ENCODE data around the gene PROK1.
"Not testable (repeated sequence)": the region's sequence is repeated elsewhere in the genome, so short reads cannot be mapped to it uniquely, and the experiment has no call there.

PROK1 gene

GRCh38 chr1:110434946-110435345, 16.0 kb upstream of the PROK1 start:
- DNase-seq: no peak

GRCh38 chr1:110436635-110437034, 14.3 kb upstream of the PROK1 start:
- DNase-seq: no peak

GRCh38 chr1:110437645-110438299, 13.2 kb upstream of the PROK1 start:
- not testable (repeated sequence) for DNase-seq

GRCh38 chr1:110438893-110439292, 12.1 kb upstream of the PROK1 start:
- no peak for DNase-seq

- not testable (repeated sequence) for DNase-seq
Observed at GRCh38 chr1:110439873-110440272, 11.1 kb upstream of the PROK1 start.

- DNase-seq: no peak
Observed at GRCh38 chr1:110440877-110441276, 10.1 kb upstream of the PROK1 start.

- DNase-seq: no peak
Observed at GRCh38 chr1:110441888-110442287, 9.1 kb upstream of the PROK1 start.

GRCh38 chr1:110443451-110443850, 7.5 kb upstream of the PROK1 start:
- no peak for DNase-seq

GRCh38 chr1:110444561-110444960, 6.4 kb upstream of the PROK1 start:
- no peak for DNase-seq

GRCh38 chr1:110449661-110450651, 993 bp upstream of the PROK1 start:
- no peak for DNase-seq

- DNase-seq: no peak
Observed at GRCh38 chr1:110452330-110452729, 1.4 kb downstream of the PROK1 start.

- no peak for DNase-seq
Observed at GRCh38 chr1:110453829-110454228, 2.9 kb downstream of the PROK1 start.

- no peak for DNase-seq
Observed at GRCh38 chr1:110454328-110454727, 3.4 kb downstream of the PROK1 start.

- no peak for DNase-seq
Observed at GRCh38 chr1:110455151-110455550, 4.2 kb downstream of the PROK1 start.

- DNase-seq: no peak
Observed at GRCh38 chr1:110457206-110457605, 6.3 kb downstream of the PROK1 start.

- DNase-seq: peak; percentile 84
Observed at GRCh38 chr1:110460253-110461220, 9.6 kb downstream of the PROK1 start.

GRCh38 chr1:110462093-110462492, 11.1 kb downstream of the PROK1 start:
- no peak for DNase-seq

- DNase-seq: no peak
Observed at GRCh38 chr1:110462964-110463363, 12.0 kb downstream of the PROK1 start.

GRCh38 chr1:110463725-110464124, 12.8 kb downstream of the PROK1 start:
- no peak for DNase-seq

GRCh38 chr1:110464340-110464739, 13.4 kb downstream of the PROK1 start:
- DNase-seq: no peak

- no peak for DNase-seq
Observed at GRCh38 chr1:110465038-110465813, 14.3 kb downstream of the PROK1 start.

- DNase-seq: no peak
Observed at GRCh38 chr1:110465814-110466380, 14.9 kb downstream of the PROK1 start.
